Fibroblast of mammary gland (primary cell): ENCODE data around the gene UPF3A.
"Not testable (repeated sequence)": the region's sequence is repeated elsewhere in the genome, so short reads cannot be mapped to it uniquely, and the experiment has no call there.

ENCODE experiments used
- DNase-seq: peaks from one replicate; pipeline ENCODE4 v3.0.0-alpha.2; 2010; ENCODE audit warnings: low read depth
- H3K4me3 ChIP-seq: 2 replicates; pipeline ENCODE4 v1.5.1; 2011; ENCODE audit warnings: low read depth, mild to moderate bottlenecking, low read length, moderate library complexity; ENCODE audit not compliant: control insufficient read depth
- CTCF ChIP-seq: conservative IDR thresholded peaks from 2 replicates; pipeline ENCODE4 v1.5.1; 2011; ENCODE audit warnings: low read depth, low read length, inconsistent platforms; ENCODE audit not compliant: control insufficient read depth, insufficient read depth

The UPF3A gene

GRCh38 chr13:114237415-114238112 is 43.8 kb upstream of the UPF3A start:
- no peak overlapping the region for H3K4me3 ChIP-seq
- no peak for DNase-seq
- no peak for TF ChIP-seq CTCF

GRCh38 chr13:114241918-114242317 is 39.5 kb upstream of the UPF3A start:
- DNase-seq = no peak
- no peak for TF ChIP-seq CTCF
- H3K4me3 ChIP-seq = no peak overlapping the region

- TF ChIP-seq CTCF = no peak
- no peak for DNase-seq
- H3K4me3 ChIP-seq = no peak overlapping the region
Observed at GRCh38 chr13:114243971-114244370, 37.4 kb upstream of the UPF3A start.

DNA sequence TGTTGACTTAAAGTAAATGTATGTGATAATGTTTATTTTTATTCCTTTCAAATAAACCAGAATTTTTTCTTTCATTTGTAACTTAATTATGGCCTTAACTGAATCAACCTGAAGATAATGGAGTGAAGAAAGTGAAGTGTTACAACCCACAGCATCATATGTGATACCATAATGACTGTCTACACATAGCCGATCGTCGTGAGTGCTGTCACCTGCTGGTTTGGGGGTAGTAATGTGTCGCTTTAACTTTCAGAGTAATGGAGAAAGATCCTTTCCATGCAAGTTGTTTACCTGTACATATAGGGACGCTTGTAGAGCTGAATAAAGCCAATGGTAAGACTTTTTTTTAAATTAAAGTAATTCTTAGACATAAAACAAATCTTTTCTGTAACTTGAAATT is 36.8 kb upstream of the UPF3A start:
- no peak for DNase-seq
- no peak overlapping the region for H3K4me3 ChIP-seq
- no peak for TF ChIP-seq CTCF

GRCh38 chr13:114248011-114248410 is 33.4 kb upstream of the UPF3A start:
- no peak for TF ChIP-seq CTCF
- DNase-seq = no peak
- no peak overlapping the region for H3K4me3 ChIP-seq

- TF ChIP-seq CTCF = no peak
- H3K4me3 ChIP-seq = no peak overlapping the region
- DNase-seq = no peak
Observed at GRCh38 chr13:114249077-114249476, 32.3 kb upstream of the UPF3A start.

DNA sequence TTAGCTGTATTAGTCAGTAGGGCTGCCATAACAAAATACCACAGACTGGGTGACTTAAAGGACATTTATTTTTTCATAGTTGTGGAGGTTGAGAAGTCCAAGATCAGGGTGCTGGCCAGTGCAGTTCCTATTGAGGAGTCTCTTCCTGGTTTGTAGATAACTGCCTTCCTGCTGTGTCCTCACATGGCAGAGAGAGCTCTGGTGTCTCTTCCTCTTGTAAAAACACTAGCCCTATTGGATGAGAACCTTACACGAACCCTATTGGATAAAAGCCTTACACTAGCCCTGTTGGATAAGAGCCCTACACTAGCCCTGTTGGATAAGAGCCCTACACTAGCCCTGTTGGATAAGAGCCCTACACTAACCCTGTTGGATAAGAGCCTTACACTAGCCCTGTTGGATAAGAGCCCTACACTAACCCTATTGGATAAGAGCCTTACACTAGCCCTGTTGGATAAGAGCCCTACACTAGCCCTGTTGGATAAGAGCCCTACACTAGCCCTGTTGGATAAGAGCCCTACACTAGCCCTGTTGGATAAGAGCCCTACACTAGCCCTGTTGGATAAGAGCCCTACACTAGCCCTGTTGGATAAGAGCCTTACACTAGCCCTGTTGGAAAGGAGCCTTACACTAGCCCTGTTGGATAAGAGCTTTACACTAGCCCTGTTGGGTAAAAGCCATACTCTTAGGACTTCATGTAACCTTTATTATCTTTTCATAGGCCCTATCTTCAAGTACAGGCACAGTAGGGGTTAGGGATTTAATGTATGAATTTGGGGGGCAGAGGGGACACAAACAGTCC is 29.6 kb upstream of the UPF3A start:
- not testable (repeated sequence) for H3K4me3 ChIP-seq, DNase-seq
